Heart left ventricle (tissue), 16 donors: ENCODE measurements around the gene AHCYL2. TPM values are rescaled to one million over a fixed set of nuclear protein-coding genes. Genes with fewer than 3 reads are reported as not detected.
A peak's percentile ranks its signal among the peaks of the same experiment; 100 is the strongest.

Source experiments
- ATAC-seq, 4 donors: fragments of 200-7000 bp; cut with Tn5 transposase; one replicate each; pipeline ENCODE4 v1.9.1; 2020 to 2022; ENCODE audit warnings: moderate library complexity in 4 of 4, mild to moderate bottlenecking in 3 of 4, moderate number of reproducible peaks in 1 of 4
- DNase-seq, 5 donors: peaks; one replicate each; pipeline ENCODE4 v3.0.0-alpha.2; 2020
- H3K27ac ChIP-seq, 12 donors: fragments of 200-600 bp; sonication (generic) in 4 of 12; one replicate each; pipeline versions ENCODE4 v1.5.0 to v1.8.0; 2016 to 2022; ENCODE audit warnings: mild to moderate bottlenecking in 2 of 12
- H3K27me3 ChIP-seq, 9 donors: fragments of 200-600 bp; sonication (generic) in 2 of 9; one replicate each; pipeline versions ENCODE4 v1.5.1 to v1.8.0; 2016 to 2022; ENCODE audit warnings: mild to moderate bottlenecking in 3 of 9
- H3K36me3 ChIP-seq, 9 donors: fragments of 200-600 bp; sonication (generic) in 2 of 9; one replicate each; pipeline versions ENCODE4 v1.5.0 to v1.8.0; 2018 to 2022; ENCODE audit warnings: mild to moderate bottlenecking in 2 of 9
- H3K4me1 ChIP-seq, 12 donors: fragments of 200-600 bp; sonication (generic) in 4 of 12; one replicate each; pipeline versions ENCODE4 v1.5.0 to v1.8.0; 2016 to 2022; ENCODE audit warnings: mild to moderate bottlenecking in 3 of 12
- H3K4me3 ChIP-seq, 12 donors: fragments of 200-600 bp; sonication (generic) in 4 of 12; one replicate each; pipeline versions ENCODE4 v1.5.0 to v1.8.0; 2017 to 2022; ENCODE audit warnings: mild to moderate bottlenecking in 9 of 12, moderate library complexity in 4 of 12
- H3K9me3 ChIP-seq, 12 donors: fragments of 200-600 bp; sonication (generic) in 4 of 12; one replicate each; pipeline versions ENCODE4 v1.5.0 to v1.8.0; 2016 to 2022; ENCODE audit warnings: mild to moderate bottlenecking in 1 of 12
- POLR2A ChIP-seq, 2 donors: fragments of 450-650 bp; IDR thresholded peaks; one replicate each; pipeline ENCODE4 v1.6.1; 2017; ENCODE audit warnings: antibody characterized with exemption in 2 of 2, mild to moderate bottlenecking in 2 of 2, moderate library complexity in 2 of 2
- WGBS, 4 donors: extraction: QIAGEN DNeasy Blood & Tissue Kit in 2 of 4; methylation state at CpG; one replicate each; pipeline versions ENCODE4 v1.1.5 to v1.1.7; 2013 to 2018; 5-methylcytosine and 5-hydroxymethylcytosine counted together
- intact Hi-C, 10 donors: fragments of 100-400 bp; cut with DNase I; formaldehyde crosslinking; loops; one replicate each; pipeline versions ENCODE4 v1.11.1 to v1.14.2; 2022
- polyA plus RNA-seq, 2 donors: library from polyadenylated mRNA; stranded (reverse); fragments of 200-250 nt; gene quantifications; one replicate each; pipeline ENCODE4 v1.2.3, GENCODE V29; 2013
- total RNA-seq, 9 donors: library from RNA; depleted of rRNA in 2 of 9; stranded (reverse); fragments of >200 nt in 2 of 9; fragmentation: NEBNext Ultra II Directional in 3 of 9; extraction: Animal tissue kit (Norgen Biotek cat#: 25700) in 3 of 9; gene quantifications; one replicate each; pipeline versions ENCODE4 v1.1.0 to v1.2.4, GENCODE V29; 2016 to 2023
- TF ChIP-seq, protein P1 (sequence below), 12 donors: fragments of 200-600 bp; sonication (generic) in 4 of 12; IDR thresholded peaks; one replicate each; pipeline versions ENCODE4 v1.5.0 to v1.8.0; 2018 to 2022; ENCODE audit warnings: antibody characterized with exemption in 12 of 12, mild to moderate bottlenecking in 5 of 12
- donor health status: ischemic (EF 13 %, LVEDD 7.1; RV severe dilation, severe dysfunction).
- donor health status: healthy with polysubstance abuse.
- donor health status: DM: no; HTN: yes; CAD: no.
- donor health status: DM: no; HTN: no; CAD: no.
- donor health status: ischemic (EF 25% LVEDD 6.9; RV normal size, moderate dysfunction).
- donor health status: ischemic (EF 25% LVEDD 5.7; RV mildly dilated, moderate dysfunction).
- donor health status: healthy.
- donor health status: DM: yes; HTN: yes; CAD: no.
- donor health status: ischemic (EF 35%, LVEDD 5.7; RV mildly dilated, moderate dysfunction).
- donor health status: nonischemic (EF 11% LVEDD 7.7; RV severe dilation, severe dysfunction).
- donor health status: DM: yes; HTN: yes; CAD: no.
- donor health status: PGD.
- donor health status: ischemic (EF 29% LVEDD 5.4; RV normal size, mild dysfunction).
- donor health status: nonischemic (EF 23%, LVEDD 6.1; RV moderate dilation, normal function).

The AHCYL2 gene
- total and polyA plus RNA-seq, 11 donors, result 1.3 to 7.6 (median 6.2) TPM

DNA sequence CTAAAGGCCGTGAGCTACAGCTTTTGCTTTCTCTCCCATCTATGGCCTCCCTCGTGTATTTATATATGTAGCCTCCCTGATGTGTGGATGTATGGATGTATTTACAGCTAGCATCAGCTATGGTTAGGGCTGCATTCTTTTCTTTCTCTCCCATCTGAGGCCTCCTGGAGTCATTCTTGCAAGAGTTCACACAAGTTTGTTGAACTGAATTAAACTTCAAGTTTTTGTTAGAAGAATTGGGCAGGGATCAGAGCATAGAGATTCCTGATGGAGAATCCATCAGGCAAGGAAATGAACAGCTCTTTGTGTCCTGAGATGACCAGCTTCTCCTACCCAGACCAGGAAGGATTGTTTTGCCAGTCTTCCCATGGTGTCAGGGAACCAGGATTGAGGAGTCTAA is 60.3 kb downstream of the AHCYL2 start:
- peaks cover 0 to 10% (median 0%) of the 10 kb centered on the region in 9 donors for H3K36me3 ChIP-seq
- ATAC-seq (no peak), DNase-seq (no peak)
- H3K9me3 ChIP-seq, result no peaks in the 10 kb centered on the region
- peaks cover 0 to 12% (median 0%) of the 10 kb centered on the region in 12 donors for H3K4me1 ChIP-seq
- no peak for TF ChIP-seq POLR2A (IDR thresholded peaks at IDR 0.05)
- TF ChIP-seq, protein P1, sequence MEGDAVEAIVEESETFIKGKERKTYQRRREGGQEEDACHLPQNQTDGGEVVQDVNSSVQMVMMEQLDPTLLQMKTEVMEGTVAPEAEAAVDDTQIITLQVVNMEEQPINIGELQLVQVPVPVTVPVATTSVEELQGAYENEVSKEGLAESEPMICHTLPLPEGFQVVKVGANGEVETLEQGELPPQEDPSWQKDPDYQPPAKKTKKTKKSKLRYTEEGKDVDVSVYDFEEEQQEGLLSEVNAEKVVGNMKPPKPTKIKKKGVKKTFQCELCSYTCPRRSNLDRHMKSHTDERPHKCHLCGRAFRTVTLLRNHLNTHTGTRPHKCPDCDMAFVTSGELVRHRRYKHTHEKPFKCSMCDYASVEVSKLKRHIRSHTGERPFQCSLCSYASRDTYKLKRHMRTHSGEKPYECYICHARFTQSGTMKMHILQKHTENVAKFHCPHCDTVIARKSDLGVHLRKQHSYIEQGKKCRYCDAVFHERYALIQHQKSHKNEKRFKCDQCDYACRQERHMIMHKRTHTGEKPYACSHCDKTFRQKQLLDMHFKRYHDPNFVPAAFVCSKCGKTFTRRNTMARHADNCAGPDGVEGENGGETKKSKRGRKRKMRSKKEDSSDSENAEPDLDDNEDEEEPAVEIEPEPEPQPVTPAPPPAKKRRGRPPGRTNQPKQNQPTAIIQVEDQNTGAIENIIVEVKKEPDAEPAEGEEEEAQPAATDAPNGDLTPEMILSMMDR (IDR thresholded peaks at IDR 0.05), result no peak
- intact Hi-C loops, result no loop called here
- no peak overlapping the region for H3K4me3 ChIP-seq
- H3K27me3 ChIP-seq, result no peaks in the 10 kb centered on the region
- no peak overlapping the region for H3K27ac ChIP-seq
- WGBS, 4 donors, result 68 to 88% (median 73%) methylated on average over 2 of the region's 2 CpGs

DNA sequence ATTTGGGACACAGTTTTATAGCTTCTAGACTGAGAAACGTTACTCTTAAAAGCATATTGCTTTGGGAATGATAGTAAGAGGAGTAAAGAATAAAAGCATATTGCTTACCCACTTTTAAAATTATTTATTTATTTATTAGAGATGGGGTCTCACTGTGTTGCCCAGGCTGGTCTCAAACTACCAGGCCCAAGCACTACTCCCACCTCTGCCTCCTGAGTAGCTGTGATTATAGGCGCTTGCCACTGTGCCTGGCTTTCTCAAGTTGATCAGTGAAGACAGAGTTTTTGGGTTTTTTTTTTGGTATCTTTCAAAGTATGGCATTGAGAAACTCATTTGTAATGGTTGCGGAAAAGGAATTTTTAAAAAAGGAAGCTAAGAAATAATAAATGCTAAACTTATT is 68.0 kb downstream of the AHCYL2 start:
- Histone ChIP-seq H3K9me3 (no peaks in the 10 kb centered on the region), H3K27me3 (no peaks in the 10 kb centered on the region), H3K36me3 (peaks cover 0 to 10% (median 0%) of the 10 kb centered on the region in 9 donors), H3K27ac (no peak overlapping the region), H3K4me3 (no peak overlapping the region), H3K4me1 (peaks cover 0 to 10% (median 5%) of the 10 kb centered on the region in 12 donors)
- intact Hi-C loops, result no loop called here
- no peak for TF ChIP-seq POLR2A (IDR thresholded peaks at IDR 0.05)
- TF ChIP-seq, protein P1 (IDR thresholded peaks at IDR 0.05), result no peak
- ATAC-seq (no peak), DNase-seq (no peak)
- WGBS, 4 donors, result 92 to 98% (median 97%) methylated on average over 3 of the region's 3 CpGs

DNA sequence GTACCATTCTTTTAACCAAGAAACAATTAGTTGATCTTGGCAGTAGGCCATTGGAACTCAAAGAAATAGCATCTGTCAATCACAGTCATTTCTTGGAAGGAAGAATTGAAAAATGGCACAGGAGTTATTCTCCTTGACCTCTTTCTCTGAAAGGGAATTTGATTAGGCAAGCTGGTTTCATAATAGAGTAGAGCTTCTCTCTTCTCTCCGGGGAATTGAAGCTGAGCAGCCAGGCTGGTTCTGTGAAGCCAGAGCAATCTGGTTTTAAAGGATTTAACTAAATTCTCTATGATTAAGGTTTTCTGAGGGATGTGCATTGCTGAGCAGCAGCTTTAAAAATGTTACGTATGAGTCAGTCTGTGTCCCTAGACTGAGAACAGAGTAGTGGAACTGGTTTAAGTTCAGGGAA is 70.2 kb downstream of the AHCYL2 start:
- no peaks in the 10 kb centered on the region for H3K36me3 ChIP-seq
- H3K27me3 ChIP-seq, result no peaks in the 10 kb centered on the region
- H3K9me3 ChIP-seq, result no peaks in the 10 kb centered on the region
- intact Hi-C loops, result loop anchor here in 4 of 10 donors (5.0 kb wide), 2 partner anchors 73 to 78 kb away; no protein-coding TSS in a partner anchor
- H3K4me1 ChIP-seq, result peaks cover 0 to 10% (median 5%) of the 10 kb centered on the region in 12 donors
- TF ChIP-seq POLR2A (IDR thresholded peaks at IDR 0.05), result no peak
- TF ChIP-seq, protein P1 (IDR thresholded peaks at IDR 0.05), result no peak
- WGBS, 4 donors, result 59 to 79% (median 64%) methylated on average over 2 of the region's 2 CpGs
- no peak overlapping the region for H3K4me3 ChIP-seq
- DNase-seq, result no peak
- no peak overlapping the region for H3K27ac ChIP-seq
- peak in 2 of 4 donors; percentile 61 to 63 for ATAC-seq

DNA sequence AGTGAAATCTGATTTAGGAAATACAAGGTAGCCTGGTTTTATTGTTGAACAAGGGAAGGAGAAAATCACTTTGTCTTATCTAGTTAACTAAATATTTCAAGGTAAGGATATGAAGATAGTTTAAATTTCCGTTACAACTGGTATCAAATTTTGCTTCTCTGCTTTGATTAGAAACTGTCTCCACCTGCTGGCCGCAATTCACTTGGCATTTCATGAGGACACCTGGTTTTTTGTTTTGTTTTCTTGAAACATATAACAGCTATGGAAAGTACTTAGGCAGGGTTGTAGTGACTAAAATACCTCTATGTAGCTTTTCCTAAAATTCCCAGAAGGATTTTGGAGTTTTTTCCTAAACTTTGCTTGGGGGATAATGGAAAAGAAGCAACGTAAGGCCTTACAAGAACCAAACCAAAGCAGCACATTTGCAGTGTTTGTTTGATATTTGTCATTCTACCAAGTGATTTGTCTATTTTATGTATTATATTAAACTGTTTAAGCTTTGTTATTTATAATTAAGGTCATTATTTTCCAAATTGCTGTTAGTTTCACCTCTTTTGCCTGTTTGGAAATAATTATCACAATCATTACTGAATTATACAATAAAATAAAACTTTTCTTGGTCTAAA is 73.6 kb downstream of the AHCYL2 start:
- ATAC-seq (no peak), DNase-seq (peak in 1 of 5 donors; percentile 44)
- no peak for TF ChIP-seq POLR2A (IDR thresholded peaks at IDR 0.05)
- TF ChIP-seq, protein P1 (IDR thresholded peaks at IDR 0.05), result peak; percentile 56 to 77 (median 66)
- 36 to 44% (median 38%) methylated on average over 3 of the region's 3 CpGs for WGBS, 4 donors
- Histone ChIP-seq H3K4me3 (no peak overlapping the region), H3K9me3 (peaks cover 0 to 8% (median 0%) of the 10 kb centered on the region in 12 donors), H3K4me1 (peaks cover 0 to 10% (median 5%) of the 10 kb centered on the region in 12 donors), H3K27ac (no peak overlapping the region), H3K36me3 (no peaks in the 10 kb centered on the region), H3K27me3 (no peaks in the 10 kb centered on the region)
- intact Hi-C loops, result loop anchor here in 7 of 10 donors (2.0 to 5.0 kb wide), 3 partner anchors 76 to 81 kb away; no protein-coding TSS in a partner anchor
